Breast epithelium (tissue), 4 donors: ENCODE data around the gene PNPLA1. TPM values are rescaled to one million over a fixed set of nuclear protein-coding genes. Genes with fewer than 3 reads are reported as not detected.

ENCODE experiments used
- DNase-seq, 2 donors: peaks; one replicate each; pipeline ENCODE4 v3.0.0-alpha.2; 2019; ENCODE audit warnings: low spot score in 2 of 2
- H3K27ac ChIP-seq, 2 donors: fragments of 200-600 bp; sonication (generic) in 1 of 2; one replicate each; pipeline ENCODE4 v1.5.1; 2016 to 2019; ENCODE audit warnings: mild to moderate bottlenecking in 1 of 2
- H3K27me3 ChIP-seq, 2 donors: fragments of 200-600 bp; sonication (generic) in 1 of 2; one replicate each; pipeline versions ENCODE4 v1.5.1 to v1.6.0; 2017 to 2019; ENCODE audit warnings: control low read depth in 1 of 2, mild to moderate bottlenecking in 1 of 2
- H3K36me3 ChIP-seq: fragments of 200-600 bp; one replicate; pipeline ENCODE4 v1.5.1; 2019
- H3K4me1 ChIP-seq, 2 donors: fragments of 200-600 bp; sonication (generic); one replicate each; pipeline ENCODE4 v1.5.1; 2016 to 2019; ENCODE audit warnings: control low read depth in 1 of 2
- H3K4me3 ChIP-seq, 3 donors: fragments of 200-600 bp; sonication (generic); 1 replicate in 2 of 3; 2 replicates in 1 of 3; pipeline ENCODE4 v1.5.1; 2016 to 2019; ENCODE audit warnings: mild to moderate bottlenecking in 3 of 3, moderate library complexity in 2 of 3
- H3K9me3 ChIP-seq, 2 donors: fragments of 200-600 bp; sonication (generic) in 1 of 2; one replicate each; pipeline ENCODE4 v1.5.1; 2016 to 2019; ENCODE audit warnings: control low read depth in 1 of 2
- POLR2A ChIP-seq: fragments of 450-650 bp; IDR thresholded peaks from one replicate; pipeline ENCODE4 v1.6.1; 2016; ENCODE audit warnings: antibody characterized with exemption, mild to moderate bottlenecking, moderate library complexity
- POLR2AphosphoS5 ChIP-seq, 3 donors: sonication (generic); formaldehyde crosslinking; IDR thresholded peaks; one replicate each; pipeline ENCODE4 v1.6.1; 2017; ENCODE audit warnings: antibody characterized with exemption in 3 of 3
- intact Hi-C: fragments of 100-400 bp; cut with DNase I; formaldehyde crosslinking; loops from one replicate; pipeline ENCODE4 v1.15.1; 2023; ENCODE audit warnings: low total_unique reads
- total RNA-seq, 3 donors: library from RNA; depleted of rRNA; stranded (reverse); fragments of >200 nt; gene quantifications; one replicate each; pipeline ENCODE4 v1.1.0, GENCODE V29; 2016
- TF ChIP-seq, protein P1 (sequence below), 3 donors: fragments of 450-650 bp; IDR thresholded peaks; one replicate each; pipeline ENCODE4 v1.5.1; 2016 to 2017; ENCODE audit warnings: antibody characterized with exemption in 3 of 3, mild to moderate bottlenecking in 3 of 3, moderate library complexity in 3 of 3

PNPLA1 gene
- total RNA-seq, 3 donors from 2014 or later = not detected

DNA sequence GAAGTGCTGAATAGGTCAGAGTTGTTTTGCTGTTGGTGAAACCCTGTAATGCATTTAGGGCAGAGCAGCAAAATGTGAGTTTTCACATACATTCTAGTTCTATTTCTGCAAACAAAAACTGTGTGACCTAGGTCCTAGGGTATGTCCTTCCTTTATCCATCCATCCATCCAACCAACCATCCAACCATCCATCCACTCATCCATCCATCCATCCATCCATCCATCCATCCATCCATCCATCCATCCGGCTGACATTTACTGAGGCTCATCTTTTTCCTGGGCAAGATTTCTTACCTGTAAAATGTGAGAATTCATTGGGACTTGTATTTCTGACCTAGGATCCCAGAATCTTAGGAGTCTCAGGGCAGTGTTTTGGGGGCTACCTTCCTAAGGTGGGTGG, 14.5 kb downstream of the PNPLA1 start:
- intact Hi-C loops = no loop called here
- no peak overlapping the region for H3K4me3 ChIP-seq
- no peak overlapping the region for H3K27ac ChIP-seq
- no peak for TF ChIP-seq POLR2AphosphoS5 (IDR thresholded peaks at IDR 0.05)
- no peak for TF ChIP-seq POLR2A
- TF ChIP-seq, protein P1, sequence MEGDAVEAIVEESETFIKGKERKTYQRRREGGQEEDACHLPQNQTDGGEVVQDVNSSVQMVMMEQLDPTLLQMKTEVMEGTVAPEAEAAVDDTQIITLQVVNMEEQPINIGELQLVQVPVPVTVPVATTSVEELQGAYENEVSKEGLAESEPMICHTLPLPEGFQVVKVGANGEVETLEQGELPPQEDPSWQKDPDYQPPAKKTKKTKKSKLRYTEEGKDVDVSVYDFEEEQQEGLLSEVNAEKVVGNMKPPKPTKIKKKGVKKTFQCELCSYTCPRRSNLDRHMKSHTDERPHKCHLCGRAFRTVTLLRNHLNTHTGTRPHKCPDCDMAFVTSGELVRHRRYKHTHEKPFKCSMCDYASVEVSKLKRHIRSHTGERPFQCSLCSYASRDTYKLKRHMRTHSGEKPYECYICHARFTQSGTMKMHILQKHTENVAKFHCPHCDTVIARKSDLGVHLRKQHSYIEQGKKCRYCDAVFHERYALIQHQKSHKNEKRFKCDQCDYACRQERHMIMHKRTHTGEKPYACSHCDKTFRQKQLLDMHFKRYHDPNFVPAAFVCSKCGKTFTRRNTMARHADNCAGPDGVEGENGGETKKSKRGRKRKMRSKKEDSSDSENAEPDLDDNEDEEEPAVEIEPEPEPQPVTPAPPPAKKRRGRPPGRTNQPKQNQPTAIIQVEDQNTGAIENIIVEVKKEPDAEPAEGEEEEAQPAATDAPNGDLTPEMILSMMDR (IDR thresholded peaks at IDR 0.05) = no peak
- H3K27me3 ChIP-seq = peaks cover 0 to 24% of the 10 kb centered on the region in 2 donors
- no peak for DNase-seq
- H3K36me3 ChIP-seq = no peaks in the 10 kb centered on the region
- H3K4me1 ChIP-seq = no peaks in the 10 kb centered on the region
- H3K9me3 ChIP-seq = no peaks in the 10 kb centered on the region

DNA sequence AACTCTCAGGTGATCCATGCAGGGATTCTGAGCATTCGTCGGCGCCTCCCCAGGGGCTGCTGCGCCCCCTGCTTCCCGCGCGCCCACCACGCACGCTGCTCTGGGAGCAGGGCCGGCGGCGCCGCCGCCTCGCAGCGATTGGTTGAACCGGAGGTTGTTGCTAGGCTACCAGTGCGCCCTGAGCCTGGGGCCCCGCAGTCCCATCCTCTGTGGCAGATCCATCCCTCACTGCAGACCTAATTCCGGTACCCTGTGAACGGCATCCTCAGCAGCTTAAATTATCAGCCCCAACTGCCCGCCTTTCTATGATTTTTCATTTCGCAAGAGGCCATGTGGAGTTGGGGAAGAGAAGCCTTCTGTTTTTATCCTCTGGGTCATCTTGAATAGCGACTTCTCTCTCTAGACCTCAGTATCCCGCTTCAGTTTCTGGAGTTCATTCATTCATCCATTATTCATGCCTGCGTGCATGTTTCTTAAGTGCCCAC, 15.4 kb downstream of the PNPLA1 start:
- Histone ChIP-seq H3K27me3 (peaks cover 0 to 24% of the 10 kb centered on the region in 2 donors), H3K36me3 (no peaks in the 10 kb centered on the region), H3K4me3 (no peak overlapping the region), H3K9me3 (no peaks in the 10 kb centered on the region), H3K27ac (no peak overlapping the region), H3K4me1 (no peaks in the 10 kb centered on the region)
- DNase-seq = no peak
- TF ChIP-seq POLR2AphosphoS5 (IDR thresholded peaks at IDR 0.05) (no peak), POLR2A (no peak)
- TF ChIP-seq, protein P1 (IDR thresholded peaks at IDR 0.05) = no peak
- intact Hi-C loops = no loop called here

DNA sequence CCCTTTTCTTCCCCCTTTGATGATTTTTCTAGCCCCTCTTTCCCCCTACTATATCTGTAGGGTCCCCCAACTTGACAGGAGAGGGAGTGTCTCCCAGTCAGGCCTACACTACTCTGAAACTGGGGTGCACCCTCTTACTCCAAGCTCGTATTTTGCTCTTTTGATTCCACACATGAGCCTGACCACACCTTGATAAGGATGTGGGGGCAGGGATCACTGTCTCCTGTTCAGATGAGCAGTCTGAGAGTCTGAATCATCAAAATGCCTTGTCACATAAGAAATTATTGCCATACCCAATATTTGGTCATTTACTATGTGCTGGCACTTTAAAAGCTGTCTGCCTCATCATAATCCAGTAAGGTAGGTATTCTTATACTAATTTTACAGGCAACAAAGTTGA, 15.9 kb downstream of the PNPLA1 start:
- no peaks in the 10 kb centered on the region for H3K36me3 ChIP-seq
- H3K4me3 ChIP-seq = no peak overlapping the region
- TF ChIP-seq POLR2AphosphoS5 (IDR thresholded peaks at IDR 0.05) (no peak), POLR2A (no peak)
- TF ChIP-seq, protein P1 (IDR thresholded peaks at IDR 0.05) = no peak
- DNase-seq = no peak
- no peaks in the 10 kb centered on the region for H3K9me3 ChIP-seq
- no peaks in the 10 kb centered on the region for H3K4me1 ChIP-seq
- H3K27me3 ChIP-seq = peaks cover 0 to 24% of the 10 kb centered on the region in 2 donors
- intact Hi-C loops = no loop called here
- H3K27ac ChIP-seq = no peak overlapping the region

DNA sequence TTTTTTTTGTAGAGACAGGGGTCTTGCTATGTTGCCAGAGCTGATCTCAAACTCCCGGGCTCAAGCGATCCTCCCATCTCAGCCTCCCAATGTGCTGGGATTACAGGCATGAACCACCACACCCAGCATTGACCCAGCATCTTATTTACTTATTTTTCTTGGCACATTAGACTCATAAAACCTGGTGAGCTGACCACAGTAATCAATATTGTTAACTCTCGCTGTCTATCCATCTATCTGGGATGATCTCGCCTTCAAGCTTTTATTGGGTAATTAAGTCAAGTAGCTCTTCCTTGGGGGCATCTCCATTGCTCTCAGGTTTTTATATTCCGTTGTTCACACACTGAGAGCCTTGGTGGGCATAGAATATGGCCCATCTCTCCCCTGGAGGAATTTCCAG, 17.0 kb downstream of the PNPLA1 start:
- intact Hi-C loops = no loop called here

DNA sequence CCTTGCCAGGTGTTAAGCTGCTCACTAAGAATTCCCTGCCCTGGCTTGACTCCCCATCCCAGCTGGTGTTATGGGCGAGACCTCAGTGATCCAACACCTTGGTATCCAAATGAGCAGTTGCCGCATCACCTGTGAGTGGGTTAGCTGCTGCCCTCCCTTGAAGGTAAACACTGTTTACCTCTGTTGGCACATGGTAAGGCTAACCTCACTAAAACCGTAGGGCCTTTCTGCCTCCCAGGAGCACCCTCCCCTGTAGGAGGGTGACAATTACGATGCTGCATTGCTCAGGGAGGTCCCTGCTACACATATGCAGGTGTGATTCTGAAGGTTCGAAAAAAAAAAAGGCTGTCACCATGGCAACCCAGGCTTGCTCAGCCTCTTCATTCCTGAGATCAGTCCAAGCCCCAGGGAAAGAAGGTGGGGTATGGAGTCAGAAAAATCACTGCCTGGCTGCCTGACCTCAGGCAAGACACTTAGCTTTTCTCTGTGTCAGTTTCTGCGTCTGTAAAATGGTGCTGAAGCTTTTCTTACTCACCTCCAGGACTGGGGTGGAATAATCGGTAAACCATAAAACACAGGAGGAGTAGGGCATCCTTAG, 19.5 kb downstream of the PNPLA1 start:
- TF ChIP-seq POLR2A (no peak), POLR2AphosphoS5 (IDR thresholded peaks at IDR 0.05) (no peak)
- TF ChIP-seq, protein P1 (IDR thresholded peaks at IDR 0.05) = no peak
- intact Hi-C loops = no loop called here
- Histone ChIP-seq H3K4me3 (no peak overlapping the region), H3K4me1 (no peaks in the 10 kb centered on the region), H3K36me3 (no peaks in the 10 kb centered on the region), H3K27ac (no peak overlapping the region), H3K27me3 (peaks cover 0 to 20% of the 10 kb centered on the region in 2 donors), H3K9me3 (no peaks in the 10 kb centered on the region)
- DNase-seq = no peak

More for the DNA sequence above, 17.0 kb downstream of the PNPLA1 start:
- Histone ChIP-seq H3K4me3 (no peak overlapping the region), H3K9me3 (no peaks in the 10 kb centered on the region), H3K27me3 (peaks cover 0 to 24% of the 10 kb centered on the region in 2 donors), H3K36me3 (no peaks in the 10 kb centered on the region), H3K27ac (no peak overlapping the region), H3K4me1 (no peaks in the 10 kb centered on the region)
- TF ChIP-seq POLR2AphosphoS5 (IDR thresholded peaks at IDR 0.05) (no peak), POLR2A (no peak)
- TF ChIP-seq, protein P1 (IDR thresholded peaks at IDR 0.05) = no peak
- DNase-seq = no peak
